Mesothelial cell of epicardium (in vitro differentiated cells): ENCODE data around the gene SPATA1. TPM values are rescaled to one million over a fixed set of nuclear protein-coding genes. Genes with fewer than 3 reads are reported as not detected.

Experiments used
- DNase-seq, 2 experiments: peaks; one replicate each; pipeline ENCODE4 v3.0.0; 2021; ENCODE audit warnings: low spot score in 2 of 2; ENCODE audit not compliant: unreplicated experiment in 2 of 2
- H3K27ac Mint-ChIP-seq: 2 replicates; pipeline ENCODE4 v1.8.0; 2021; ENCODE audit warnings: mixed read lengths
- H3K27me3 Mint-ChIP-seq: 2 replicates; pipeline ENCODE4 v1.8.0; 2021; ENCODE audit warnings: low read depth, mixed read lengths
- H3K36me3 Mint-ChIP-seq: 2 replicates; pipeline ENCODE4 v1.8.0; 2021; ENCODE audit warnings: mixed read lengths
- H3K4me1 Mint-ChIP-seq: 2 replicates; pipeline ENCODE4 v1.8.0; 2021; ENCODE audit warnings: mixed read lengths
- H3K4me3 Mint-ChIP-seq: 2 replicates; pipeline ENCODE4 v1.8.0; 2021; ENCODE audit warnings: mild to moderate bottlenecking, moderate library complexity, mixed read lengths
- H3K9me3 Mint-ChIP-seq: 2 replicates; pipeline ENCODE4 v1.8.0; 2021; ENCODE audit warnings: mixed read lengths
- CTCF ChIP-seq: fragments of 200-600 bp; sonication (generic); IDR thresholded peaks from one replicate; pipeline ENCODE4 v1.5.0; 2021; ENCODE audit warnings: antibody characterized with exemption; ENCODE audit not compliant: unreplicated experiment
- total RNA-seq: library from RNA; stranded (reverse); gene quantifications from 3 replicates; pipeline ENCODE4 v1.2.1, GENCODE V29; 2021

Gene SPATA1
- total RNA-seq, 1 donor from 2014 or later: 1.2 TPM

GRCh38 chr1:84510668-84511067 lies 4.5 kb downstream of the SPATA1 start:
- no peak for DNase-seq
- TF ChIP-seq CTCF: no peak
- peaks cover 2% of the 10 kb centered on the region for H3K4me1 Mint-ChIP-seq
- no peaks in the 10 kb centered on the region for H3K27me3 Mint-ChIP-seq
- H3K9me3 Mint-ChIP-seq: peaks cover 21% of the 10 kb centered on the region
- no peak overlapping the region for H3K27ac Mint-ChIP-seq
- peaks cover 17% of the 10 kb centered on the region for H3K36me3 Mint-ChIP-seq
- H3K4me3 Mint-ChIP-seq: no peak overlapping the region

GRCh38 chr1:84524590-84524989 lies 18.4 kb downstream of the SPATA1 start:
- DNase-seq: no peak
- Mint-ChIP-seq H3K36me3 (peaks cover 12% of the 10 kb centered on the region), H3K27ac (no peak overlapping the region), H3K4me3 (no peak overlapping the region), H3K9me3 (peaks cover 14% of the 10 kb centered on the region), H3K4me1 (no peaks in the 10 kb centered on the region), H3K27me3 (no peaks in the 10 kb centered on the region)
- TF ChIP-seq CTCF: no peak

GRCh38 chr1:84525779-84526178 lies 19.6 kb downstream of the SPATA1 start:
- H3K4me3 Mint-ChIP-seq: no peak overlapping the region
- H3K4me1 Mint-ChIP-seq: no peaks in the 10 kb centered on the region
- H3K9me3 Mint-ChIP-seq: peaks cover 14% of the 10 kb centered on the region
- DNase-seq: no peak
- H3K27me3 Mint-ChIP-seq: no peaks in the 10 kb centered on the region
- TF ChIP-seq CTCF: no peak
- no peak overlapping the region for H3K27ac Mint-ChIP-seq
- H3K36me3 Mint-ChIP-seq: peaks cover 12% of the 10 kb centered on the region

- TF ChIP-seq CTCF: no peak
- Mint-ChIP-seq H3K4me3 (no peak overlapping the region), H3K9me3 (peaks cover 7% of the 10 kb centered on the region), H3K4me1 (peaks cover 2% of the 10 kb centered on the region), H3K27me3 (no peaks in the 10 kb centered on the region), H3K36me3 (peaks cover 28% of the 10 kb centered on the region), H3K27ac (no peak overlapping the region)
- no peak for DNase-seq
Observed at GRCh38 chr1:84538599-84538998, 32.4 kb downstream of the SPATA1 start.

- Mint-ChIP-seq H3K27me3 (no peaks in the 10 kb centered on the region), H3K4me1 (peaks cover 2% of the 10 kb centered on the region), H3K36me3 (peaks cover 32% of the 10 kb centered on the region), H3K9me3 (peaks cover 10% of the 10 kb centered on the region), H3K27ac (no peak overlapping the region), H3K4me3 (no peak overlapping the region)
- DNase-seq: no peak
- no peak for TF ChIP-seq CTCF
Observed at GRCh38 chr1:84539972-84540371, 33.8 kb downstream of the SPATA1 start.

GRCh38 chr1:84540759-84541158 lies 34.6 kb downstream of the SPATA1 start:
- no peak overlapping the region for H3K27ac Mint-ChIP-seq
- H3K36me3 Mint-ChIP-seq: peaks cover 30% of the 10 kb centered on the region
- H3K4me3 Mint-ChIP-seq: no peak overlapping the region
- H3K9me3 Mint-ChIP-seq: peaks cover 10% of the 10 kb centered on the region
- no peak for TF ChIP-seq CTCF
- no peaks in the 10 kb centered on the region for H3K27me3 Mint-ChIP-seq
- DNase-seq: no peak
- H3K4me1 Mint-ChIP-seq: peaks cover 2% of the 10 kb centered on the region
